ENCODE data around the gene NSUN3. TPM values are rescaled to one million over a fixed set of nuclear protein-coding genes. Genes with fewer than 3 reads are reported as not detected.

Gene NSUN3
- total and polyA plus RNA-seq, 7 experiments from 2014 or later: 7.3 to 24.0 (median 20.3) TPM

- H3K27ac Mint-ChIP-seq: no peak overlapping the region
- Histone ChIP-seq H3K27me3 (ENCODE audit: control insufficient read depth in 2 of 2, insufficient read depth in 2 of 2, low read length in 2 of 2) (no peaks in the 10 kb centered on the region), H3K36me3 (ENCODE audit: control insufficient read depth in 2 of 3, insufficient read depth in 3 of 3, low read length in 3 of 3) (no peaks in the 10 kb centered on the region), H3K27ac (ENCODE audit: low read depth, low read length) (no peak overlapping the region), H3K4me1 (ENCODE audit: control insufficient read depth in 2 of 2, insufficient read depth in 2 of 2, low read length in 2 of 2) (no peaks in the 10 kb centered on the region), H3K4me3 (ENCODE audit: low read length) (no peak overlapping the region), H3K9me3 (ENCODE audit: control insufficient read depth in 2 of 3, low read length in 3 of 3) (no peaks in the 10 kb centered on the region)
- ATAC-seq (no peak), DNase-seq (no peak)
- H3K27me3 Mint-ChIP-seq: peaks cover 4 to 13% (median 4%) of the 10 kb centered on the region in 5 donors
- peaks cover 0 to 3% (median 0%) of the 10 kb centered on the region in 7 donors for H3K4me1 Mint-ChIP-seq
- no peaks in the 10 kb centered on the region for H3K36me3 Mint-ChIP-seq
- CTCF ChIA-PET: no interaction called here
- no peaks in the 10 kb centered on the region for H3K9me3 Mint-ChIP-seq
- intact Hi-C loops (cut with micrococcal nuclease): no loop called here
- H3K4me3 Mint-ChIP-seq: no peak overlapping the region
- POLR2A ChIA-PET: no interaction called here
These were observed 109.9 kb downstream of the NSUN3 start for GRCh38 chr3:94172695-94173310.

GRCh38 chr3:94173673-94174434, 111.0 kb downstream of the NSUN3 start:
- no peak overlapping the region for H3K4me3 ChIP-seq (ENCODE audit: low read length)
- ATAC-seq (no peak), DNase-seq (no peak)
- H3K9me3 ChIP-seq (ENCODE audit: control insufficient read depth in 2 of 3, low read length in 3 of 3): no peaks in the 10 kb centered on the region
- H3K27me3 Mint-ChIP-seq: peaks cover 4 to 13% (median 4%) of the 10 kb centered on the region in 5 donors
- H3K4me3 Mint-ChIP-seq: no peak overlapping the region
- intact Hi-C loops (cut with micrococcal nuclease): no loop called here
- POLR2A ChIA-PET: no interaction called here
- CTCF ChIA-PET: no interaction called here
- no peaks in the 10 kb centered on the region for H3K4me1 ChIP-seq (ENCODE audit: control insufficient read depth in 2 of 2, insufficient read depth in 2 of 2, low read length in 2 of 2)
- no peaks in the 10 kb centered on the region for H3K9me3 Mint-ChIP-seq
- no peak overlapping the region for H3K27ac ChIP-seq (ENCODE audit: low read depth, low read length)
- H3K27ac Mint-ChIP-seq: no peak overlapping the region
- no peaks in the 10 kb centered on the region for H3K27me3 ChIP-seq (ENCODE audit: control insufficient read depth in 2 of 2, insufficient read depth in 2 of 2, low read length in 2 of 2)
- H3K36me3 Mint-ChIP-seq: no peaks in the 10 kb centered on the region
- peaks cover 0 to 3% (median 0%) of the 10 kb centered on the region in 7 donors for H3K4me1 Mint-ChIP-seq
- no peaks in the 10 kb centered on the region for H3K36me3 ChIP-seq (ENCODE audit: control insufficient read depth in 2 of 3, insufficient read depth in 3 of 3, low read length in 3 of 3)

GRCh38 chr3:94175677-94176076, 112.8 kb downstream of the NSUN3 start:
- Mint-ChIP-seq H3K9me3 (no peaks in the 10 kb centered on the region), H3K4me1 (peaks cover 0 to 3% (median 0%) of the 10 kb centered on the region in 7 donors), H3K27me3 (peaks cover 4 to 13% (median 4%) of the 10 kb centered on the region in 5 donors), H3K36me3 (no peaks in the 10 kb centered on the region), H3K4me3 (no peak overlapping the region), H3K27ac (no peak overlapping the region)
- intact Hi-C loops (cut with micrococcal nuclease): no loop called here
- H3K4me3 ChIP-seq (ENCODE audit: low read length): no peak overlapping the region
- H3K27me3 ChIP-seq (ENCODE audit: control insufficient read depth in 2 of 2, insufficient read depth in 2 of 2, low read length in 2 of 2): no peaks in the 10 kb centered on the region
- no peaks in the 10 kb centered on the region for H3K9me3 ChIP-seq (ENCODE audit: control insufficient read depth in 2 of 3, low read length in 3 of 3)
- ChIA-PET POLR2A (no interaction called here), CTCF (no interaction called here)
- H3K36me3 ChIP-seq (ENCODE audit: control insufficient read depth in 2 of 3, insufficient read depth in 3 of 3, low read length in 3 of 3): no peaks in the 10 kb centered on the region
- ATAC-seq (no peak), DNase-seq (no peak)
- no peak overlapping the region for H3K27ac ChIP-seq (ENCODE audit: low read depth, low read length)
- H3K4me1 ChIP-seq (ENCODE audit: control insufficient read depth in 2 of 2, insufficient read depth in 2 of 2, low read length in 2 of 2): no peaks in the 10 kb centered on the region

- ATAC-seq (no peak), DNase-seq (no peak)
- no peak overlapping the region for H3K4me3 Mint-ChIP-seq
- no peaks in the 10 kb centered on the region for H3K9me3 Mint-ChIP-seq
- H3K27ac ChIP-seq (ENCODE audit: low read depth, low read length): no peak overlapping the region
- H3K27me3 ChIP-seq (ENCODE audit: control insufficient read depth in 2 of 2, insufficient read depth in 2 of 2, low read length in 2 of 2): no peaks in the 10 kb centered on the region
- intact Hi-C loops (cut with micrococcal nuclease): no loop called here
- H3K9me3 ChIP-seq (ENCODE audit: control insufficient read depth in 2 of 3, low read length in 3 of 3): no peaks in the 10 kb centered on the region
- peaks cover 0 to 3% (median 0%) of the 10 kb centered on the region in 7 donors for H3K4me1 Mint-ChIP-seq
- H3K4me3 ChIP-seq (ENCODE audit: low read length): no peak overlapping the region
- no peaks in the 10 kb centered on the region for H3K36me3 ChIP-seq (ENCODE audit: control insufficient read depth in 2 of 3, insufficient read depth in 3 of 3, low read length in 3 of 3)
- H3K27ac Mint-ChIP-seq: no peak overlapping the region
- peaks cover 3 to 9% (median 8%) of the 10 kb centered on the region in 5 donors for H3K27me3 Mint-ChIP-seq
- no peaks in the 10 kb centered on the region for H3K36me3 Mint-ChIP-seq
- no peaks in the 10 kb centered on the region for H3K4me1 ChIP-seq (ENCODE audit: control insufficient read depth in 2 of 2, insufficient read depth in 2 of 2, low read length in 2 of 2)
- ChIA-PET POLR2A (no interaction called here), CTCF (no interaction called here)
These were observed 114.3 kb downstream of the NSUN3 start for GRCh38 chr3:94176988-94177745.

Other genes starting within 250 kb of the NSUN3 start
- gene PROS1, start 89.2 kb upstream of the NSUN3 start, total RNA-seq: under 1 TPM in 2 of 5 experiments, not detected in 3; 0.54 to 0.80 TPM
- under 1 TPM in 1 of 2 donors, not detected in 1; 0.13 TPM for gene PROS1, start 89.2 kb upstream of the NSUN3 start, polyA plus RNA-seq
- 10 to 100 TPM in 1 of 5 experiments, 1 to 10 TPM in 4; 5.3 to 10.2 (median 7.0) TPM for gene ARL13B, start 82.9 kb upstream of the NSUN3 start, total RNA-seq
- gene ARL13B, start 82.9 kb upstream of the NSUN3 start, polyA plus RNA-seq: 1 to 10 TPM; 4.4 to 7.8 TPM
- not detected for gene STX19, start 34.5 kb upstream of the NSUN3 start, total RNA-seq
- under 1 TPM in 1 of 2 donors, not detected in 1; 0.45 TPM for gene STX19, start 34.5 kb upstream of the NSUN3 start, polyA plus RNA-seq
- gene DHFR2, start 145 bp upstream of the NSUN3 start, total RNA-seq: 10 to 100 TPM in 2 of 5 experiments, 1 to 10 TPM in 3; 1.5 to 17.9 (median 9.0) TPM
- 1 to 10 TPM; 3.0 to 5.2 TPM for gene DHFR2, start 145 bp upstream of the NSUN3 start, polyA plus RNA-seq